ENCODE results near the gene GPR6. TPM values are rescaled to one million over a fixed set of nuclear protein-coding genes. Genes with fewer than 3 reads are reported as not detected.

GPR6 gene
- not detected in 2 replicates for total RNA-seq

GRCh38 chr6:109978174-109979032 lies at the start of gene GPR6:
Gene GPR6 (plus strand): TSS chr6:109978311. CDS start chr6:109979113, 802 bp downstream.

Other genes with a start within 250 kb of the GPR6 start
- 15.2 and 37.9 TPM in 2 replicates for gene WASF1, start 201.4 kb downstream of the GPR6 start, total RNA-seq
- gene CDC40, start 202.1 kb downstream of the GPR6 start, total RNA-seq, result 19.0 and 24.3 TPM in 2 replicates